Activated T-cell treated with anti-CD3 and anti-CD28 coated beads for 4 hours (primary cell): ENCODE results near the gene NOL8.

ENCODE experiments used
- DNase-seq: peaks from one replicate; pipeline ENCODE4 v3.0.0-alpha.2; 2020

Gene NOL8

GRCh38 chr9:92325269-92325990 lies at the start of gene NOL8, which contains the start of gene CENPP:
Gene NOL8 (minus strand): TSS chr9:92325350. CDS start chr9:92324161, 1,189 bp downstream.
Gene CENPP (plus strand): TSS chr9:92325953.
- peak; percentile 71 for DNase-seq

DNA sequence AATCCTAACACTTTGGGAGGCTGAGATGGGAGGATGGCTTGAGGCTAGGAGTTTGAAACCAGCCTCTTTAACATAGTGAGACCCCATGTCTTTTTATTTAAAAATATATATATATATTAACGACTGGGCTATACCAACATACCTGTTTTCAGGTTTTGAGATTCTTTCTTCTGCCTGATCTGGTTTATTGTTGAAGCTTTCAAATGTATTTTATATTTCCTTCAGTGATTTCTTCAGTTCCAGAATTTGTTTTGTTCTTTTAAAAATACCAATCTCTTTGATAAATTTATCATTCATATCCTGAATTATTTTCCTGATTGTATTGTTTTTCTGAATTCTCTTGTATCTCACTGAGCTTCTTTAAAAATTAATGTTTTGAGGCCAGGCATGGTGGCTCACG lies 48.0 kb upstream of the NOL8 start:
- no peak for DNase-seq

DNA sequence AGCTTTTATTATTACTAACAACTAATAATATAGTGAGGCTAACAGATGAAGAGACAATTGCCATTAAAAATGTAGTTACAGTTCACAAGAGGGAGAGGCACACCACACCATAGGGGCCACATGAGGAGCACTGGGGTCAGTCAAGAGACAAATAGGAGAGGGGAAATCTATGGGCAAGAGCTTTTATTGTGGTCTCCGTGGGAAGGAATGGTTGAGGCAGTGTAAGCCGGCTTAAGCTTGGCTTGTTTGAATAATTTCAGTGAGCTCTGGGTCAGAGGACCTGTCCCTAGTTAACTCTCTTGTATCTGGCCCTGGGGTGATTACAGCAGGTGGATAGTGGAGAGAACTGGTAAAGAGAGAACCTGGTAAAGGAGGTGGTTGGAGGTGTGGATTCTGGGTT lies 43.9 kb upstream of the NOL8 start:
- DNase-seq, result no peak

DNA sequence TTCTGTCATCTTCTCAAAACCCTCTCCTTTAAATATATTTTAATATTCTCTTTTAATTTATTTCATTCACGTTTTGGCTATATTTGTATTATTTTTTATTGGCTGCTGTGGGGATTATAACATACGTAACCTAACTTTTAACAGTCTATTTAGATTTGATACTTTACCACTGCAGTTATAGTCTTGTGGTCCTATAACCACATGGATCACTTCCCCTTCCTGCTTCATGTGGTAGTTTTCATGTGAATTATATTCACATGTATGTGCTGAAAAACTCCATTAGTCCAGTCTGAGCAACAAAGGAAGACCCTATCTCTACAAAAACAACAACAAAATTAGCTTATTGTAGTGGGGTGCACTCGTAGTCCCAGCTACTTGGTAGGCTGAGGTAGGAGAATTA lies 34.9 kb upstream of the NOL8 start:
- DNase-seq, result no peak

DNA sequence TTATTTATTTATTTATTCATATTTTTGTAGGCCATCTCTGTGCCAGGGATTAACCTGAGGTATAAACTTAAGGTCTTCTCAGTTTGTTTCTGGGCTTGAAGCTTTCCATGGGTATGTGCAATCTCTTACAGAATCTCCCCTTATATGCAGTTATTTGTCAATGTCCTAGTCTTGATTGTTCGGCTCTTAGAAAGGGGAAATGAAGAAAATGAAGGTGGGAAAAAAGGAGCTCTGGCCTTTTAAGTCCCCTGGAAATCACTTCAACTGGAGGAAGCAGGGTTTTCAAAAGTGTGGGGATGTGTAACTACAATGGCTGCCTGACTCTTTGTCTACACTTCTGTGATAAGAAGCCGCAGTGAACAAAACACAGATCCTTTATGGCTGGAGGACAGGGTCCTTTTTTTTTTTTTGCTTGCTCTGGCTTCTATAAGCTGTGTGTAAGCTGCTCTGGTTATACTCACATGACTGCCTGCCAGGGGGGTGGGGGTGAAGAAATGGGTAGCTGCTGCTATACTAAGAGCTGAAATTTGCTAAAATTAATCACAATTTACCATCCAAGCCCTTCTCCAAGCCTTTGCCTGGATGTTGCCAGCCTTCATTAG lies 34.3 kb upstream of the NOL8 start:
- DNase-seq, result no peak

- no peak for DNase-seq
These were observed 27.9 kb upstream of the NOL8 start for GRCh38 chr9:92353051-92353450.

DNA sequence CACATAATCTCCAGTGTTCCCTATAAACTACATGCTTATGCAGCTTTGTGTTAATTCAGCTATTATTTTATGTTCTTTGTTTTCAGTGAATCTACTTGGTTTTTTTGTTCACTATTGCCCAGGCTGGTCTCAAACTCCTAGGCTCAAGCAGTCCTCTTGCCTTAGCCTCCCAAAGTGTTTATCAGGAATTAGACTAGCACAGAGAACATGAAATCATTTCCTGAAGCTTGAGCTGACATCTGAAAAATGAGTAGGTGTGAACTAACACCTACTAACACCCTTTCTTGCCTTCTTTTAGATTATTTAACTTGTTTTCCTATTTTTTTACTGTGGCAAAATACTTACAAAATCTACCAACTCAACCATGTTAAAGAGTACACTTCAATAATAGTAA lies 25.6 kb upstream of the NOL8 start:
- DNase-seq, result no peak

DNA sequence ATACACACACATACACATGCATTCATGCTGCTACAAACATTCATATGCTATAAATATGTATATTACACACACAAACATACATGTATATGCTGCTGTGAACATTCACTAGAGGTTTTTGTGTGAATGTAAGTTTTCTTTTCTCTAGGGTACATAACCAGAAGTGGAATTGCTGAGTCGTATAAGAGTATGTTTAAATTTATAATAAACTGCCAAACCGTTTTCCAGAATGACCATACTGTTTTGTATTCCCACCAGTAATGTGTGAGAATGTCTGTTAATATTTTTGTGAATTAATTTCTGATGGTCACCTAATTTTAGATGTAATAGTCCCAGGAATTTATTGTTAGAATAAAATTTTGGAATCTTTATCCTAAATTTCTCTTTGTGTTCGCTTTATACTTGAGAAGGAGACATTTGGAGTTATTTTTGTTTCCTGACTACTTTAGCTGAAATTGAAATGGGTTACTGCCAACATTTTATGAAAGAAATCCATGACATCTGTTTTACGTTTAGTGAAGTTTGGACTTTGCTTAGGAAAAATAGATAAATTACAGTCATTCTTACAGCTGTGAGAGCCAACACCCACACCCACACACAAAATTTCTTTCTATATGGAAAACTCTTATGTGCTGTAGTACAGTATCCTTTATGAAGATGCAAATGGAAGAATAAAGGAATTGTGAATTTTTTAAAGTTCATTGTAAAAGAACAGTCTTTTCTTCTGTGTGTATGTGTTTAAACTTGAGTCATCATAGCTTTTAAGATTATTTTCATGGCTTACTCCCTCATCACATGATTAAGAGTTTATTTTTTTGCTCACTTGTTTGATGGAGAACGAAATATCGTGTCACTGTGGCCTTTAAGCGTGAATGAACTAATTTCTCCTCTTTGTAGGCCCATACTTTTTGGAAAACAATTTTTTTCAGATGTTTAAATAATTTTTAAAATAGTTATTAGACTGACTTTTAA lies 24.9 kb upstream of the NOL8 start:
- DNase-seq, result no peak

DNA sequence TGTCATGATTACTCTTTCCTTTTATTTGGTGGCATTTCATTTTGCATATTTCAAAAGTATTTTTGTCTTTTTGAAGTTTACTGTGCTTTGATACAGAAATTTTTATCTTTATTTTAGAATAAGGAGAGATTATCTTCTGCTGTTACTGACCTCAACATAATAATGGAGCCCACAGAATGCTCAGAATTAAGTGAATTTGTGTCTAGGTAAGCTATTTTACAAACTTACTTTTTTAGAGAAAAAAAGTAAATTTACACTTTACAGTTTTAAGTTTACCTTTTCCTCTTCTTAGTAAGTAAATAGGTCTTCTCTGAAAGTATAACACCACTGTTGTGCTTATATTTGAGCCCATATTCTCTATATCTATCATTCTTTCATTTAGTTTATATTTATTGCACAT lies 20.4 kb upstream of the NOL8 start:
- DNase-seq, result no peak

- no peak for DNase-seq
These were observed 17.8 kb upstream of the NOL8 start for GRCh38 chr9:92342825-92343488.

GRCh38 chr9:92341578-92341977 lies 16.4 kb upstream of the NOL8 start:
- no peak for DNase-seq

DNA sequence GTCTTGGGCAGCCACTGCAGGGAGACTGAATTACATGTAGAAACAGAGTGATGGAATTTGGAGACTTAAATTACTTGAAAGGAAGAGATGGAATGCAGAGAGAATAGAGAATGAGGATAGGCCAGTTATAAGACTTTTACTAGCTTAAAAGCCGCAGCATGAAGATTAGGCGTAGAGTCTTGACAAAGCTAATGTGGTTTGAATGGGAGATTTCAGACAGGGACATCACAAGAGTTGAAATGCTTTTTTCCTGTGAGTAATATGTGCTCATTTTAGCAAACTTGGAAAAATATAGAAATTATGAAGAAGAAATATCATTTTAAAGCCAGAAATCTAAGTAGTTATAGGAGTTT lies 8.1 kb upstream of the NOL8 start:
- DNase-seq, result no peak

GRCh38 chr9:92332577-92333281 lies 7.6 kb upstream of the NOL8 start:
- DNase-seq, result no peak

- no peak for DNase-seq
These were observed 3.1 kb upstream of the NOL8 start for GRCh38 chr9:92328225-92328624.

GRCh38 chr9:92327283-92327850 lies 2.2 kb upstream of the NOL8 start:
- DNase-seq, result no peak

DNA sequence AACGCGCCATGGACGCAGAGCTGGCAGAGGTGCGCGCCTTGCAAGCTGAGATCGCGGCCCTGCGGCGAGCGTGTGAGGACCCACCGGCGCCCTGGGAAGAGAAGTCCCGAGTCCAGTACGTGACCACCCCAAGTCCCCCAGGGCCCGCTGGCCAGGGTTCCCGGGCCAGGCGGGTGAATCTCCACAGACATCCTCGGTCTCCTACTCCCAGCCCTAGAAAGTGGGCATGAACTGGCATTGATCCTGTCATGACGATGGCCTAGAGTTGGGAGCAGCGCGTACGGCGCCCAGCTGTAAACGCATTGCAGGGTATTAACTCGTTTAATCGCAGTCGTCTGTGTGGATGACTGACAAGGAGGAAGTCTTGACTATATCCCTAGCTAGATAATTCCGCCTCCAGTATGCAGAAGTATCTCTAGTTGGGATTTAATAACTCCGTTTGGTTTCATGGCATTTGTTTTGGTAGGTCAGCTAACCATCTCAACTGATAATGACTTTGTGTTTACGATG lies 896 bp upstream of the NOL8 start:
- no peak for DNase-seq

GRCh38 chr9:92324889-92325268 lies 271 bp downstream of the NOL8 start:
- DNase-seq, result no peak

DNA sequence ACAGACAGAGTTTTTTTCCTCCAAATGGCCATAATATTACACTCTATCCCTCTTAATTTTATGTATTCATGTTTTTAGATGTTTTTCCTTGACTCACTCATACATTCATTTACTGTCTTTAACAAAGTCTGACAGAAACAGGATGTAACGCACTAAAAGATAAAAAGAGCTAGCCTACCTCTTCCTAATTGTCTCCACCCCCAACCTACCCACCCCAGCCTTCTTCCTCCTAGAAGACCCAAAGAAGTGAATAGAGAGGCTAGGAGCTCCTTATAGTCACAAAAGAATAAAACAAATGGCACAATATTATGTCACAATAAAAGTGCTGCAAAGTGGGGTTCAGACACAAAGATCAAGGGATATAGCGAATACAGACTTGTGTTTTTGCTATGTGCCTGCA lies 719 bp downstream of the NOL8 start:
- no peak for DNase-seq

DNA sequence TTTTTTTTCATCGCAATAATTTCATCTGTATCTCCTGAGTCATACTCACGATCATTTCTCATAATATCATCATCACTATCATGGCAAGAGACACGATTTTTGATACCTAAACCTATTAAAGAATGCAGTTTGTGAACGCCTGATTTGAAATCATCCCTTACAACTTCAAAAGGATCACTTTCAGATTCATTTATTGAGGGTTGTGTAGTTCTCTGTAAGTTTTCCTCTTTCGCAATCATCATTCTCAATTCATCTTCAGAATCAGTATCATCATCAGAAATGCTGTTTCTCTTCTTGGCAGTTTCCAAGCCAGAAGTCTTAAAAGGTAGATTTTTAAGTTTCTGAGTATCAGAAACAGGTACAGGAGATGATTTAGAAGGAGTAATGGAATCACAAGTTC lies 9.7 kb downstream of the NOL8 start:
- DNase-seq, result no peak

- DNase-seq, result no peak
These were observed 11.5 kb downstream of the NOL8 start for GRCh38 chr9:92313624-92314012.

GRCh38 chr9:92312887-92313623 lies 12.1 kb downstream of the NOL8 start:
- no peak for DNase-seq
